NB4 (cell line): ENCODE results near the gene WDR88.

Experiments used
- DNase-seq: peaks from one replicate; pipeline ENCODE4 v3.0.0; 2010; ENCODE audit warnings: low read depth
- H3K4me3 ChIP-seq: one replicate; pipeline ENCODE4 v1.5.1; 2011; ENCODE audit warnings: mild to moderate bottlenecking, low read depth, low read length, moderate library complexity
- MYC ChIP-seq: IDR thresholded peaks from 2 replicates; pipeline ENCODE4 v1.6.1; 2011; ENCODE audit warnings: low read depth, low read length
- POLR2A ChIP-seq: IDR thresholded peaks from 2 replicates; pipeline ENCODE4 v1.6.1; 2011; ENCODE audit warnings: mild to moderate bottlenecking; ENCODE audit not compliant: insufficient read length; ENCODE audit errors: extremely low read depth
- TF ChIP-seq, protein P1 (sequence below): IDR thresholded peaks from one replicate; pipeline ENCODE4 v1.5.1; 2012; ENCODE audit warnings: low read depth, low read length
- TF ChIP-seq, protein P2 (sequence below): IDR thresholded peaks from 2 replicates; pipeline ENCODE4 v1.6.1; 2011; ENCODE audit warnings: low read depth, low read length

The WDR88 gene

GRCh38 chr19:33201473-33201872 lies 69.6 kb downstream of the WDR88 start:
- DNase-seq = no peak
- no peak for TF ChIP-seq MYC
- no peak for TF ChIP-seq POLR2A
- TF ChIP-seq, protein P1, sequence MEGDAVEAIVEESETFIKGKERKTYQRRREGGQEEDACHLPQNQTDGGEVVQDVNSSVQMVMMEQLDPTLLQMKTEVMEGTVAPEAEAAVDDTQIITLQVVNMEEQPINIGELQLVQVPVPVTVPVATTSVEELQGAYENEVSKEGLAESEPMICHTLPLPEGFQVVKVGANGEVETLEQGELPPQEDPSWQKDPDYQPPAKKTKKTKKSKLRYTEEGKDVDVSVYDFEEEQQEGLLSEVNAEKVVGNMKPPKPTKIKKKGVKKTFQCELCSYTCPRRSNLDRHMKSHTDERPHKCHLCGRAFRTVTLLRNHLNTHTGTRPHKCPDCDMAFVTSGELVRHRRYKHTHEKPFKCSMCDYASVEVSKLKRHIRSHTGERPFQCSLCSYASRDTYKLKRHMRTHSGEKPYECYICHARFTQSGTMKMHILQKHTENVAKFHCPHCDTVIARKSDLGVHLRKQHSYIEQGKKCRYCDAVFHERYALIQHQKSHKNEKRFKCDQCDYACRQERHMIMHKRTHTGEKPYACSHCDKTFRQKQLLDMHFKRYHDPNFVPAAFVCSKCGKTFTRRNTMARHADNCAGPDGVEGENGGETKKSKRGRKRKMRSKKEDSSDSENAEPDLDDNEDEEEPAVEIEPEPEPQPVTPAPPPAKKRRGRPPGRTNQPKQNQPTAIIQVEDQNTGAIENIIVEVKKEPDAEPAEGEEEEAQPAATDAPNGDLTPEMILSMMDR = no peak
- TF ChIP-seq, protein P2, sequence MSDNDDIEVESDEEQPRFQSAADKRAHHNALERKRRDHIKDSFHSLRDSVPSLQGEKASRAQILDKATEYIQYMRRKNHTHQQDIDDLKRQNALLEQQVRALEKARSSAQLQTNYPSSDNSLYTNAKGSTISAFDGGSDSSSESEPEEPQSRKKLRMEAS = no peak

DNA sequence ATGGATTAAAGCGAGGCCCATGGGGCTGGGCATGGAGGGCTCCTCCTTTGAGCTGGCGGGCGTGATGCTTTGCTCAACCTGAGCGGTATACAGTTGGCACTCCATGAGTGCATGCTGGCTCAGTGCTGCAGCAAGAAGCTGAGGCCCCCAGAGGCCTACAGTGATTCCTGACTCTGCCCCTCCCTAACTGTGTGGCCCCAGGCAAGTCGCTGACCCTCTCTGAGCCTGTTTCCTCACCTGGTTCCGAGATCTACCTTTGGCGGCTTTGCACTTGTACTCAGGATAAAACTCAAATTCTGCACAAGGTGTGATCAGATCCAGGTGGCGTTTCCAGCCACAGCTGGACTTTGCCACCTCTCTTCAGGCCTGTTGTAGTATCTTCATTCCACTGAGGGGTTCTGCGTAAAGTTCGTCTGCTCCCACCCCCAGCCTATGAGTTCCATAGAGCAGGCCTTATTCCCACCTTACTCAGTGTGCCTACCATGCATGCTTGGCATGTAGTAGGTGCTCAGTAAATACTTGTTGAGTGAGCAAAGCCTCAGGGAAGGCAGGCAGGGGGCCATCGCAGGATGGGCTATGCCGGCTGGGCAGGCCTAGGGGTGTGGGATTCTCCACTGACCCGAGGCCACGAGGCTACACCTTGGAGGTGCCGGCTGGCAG lies 70.1 kb downstream of the WDR88 start:
- no peak for TF ChIP-seq MYC
- TF ChIP-seq, protein P2 = no peak
- no peak for TF ChIP-seq POLR2A
- TF ChIP-seq, protein P1 = no peak
- no peak for DNase-seq
- H3K4me3 ChIP-seq = no peak overlapping the region

More at GRCh38 chr19:33201473-33201872, 69.6 kb downstream of the WDR88 start:
- no peak overlapping the region for H3K4me3 ChIP-seq

DNA sequence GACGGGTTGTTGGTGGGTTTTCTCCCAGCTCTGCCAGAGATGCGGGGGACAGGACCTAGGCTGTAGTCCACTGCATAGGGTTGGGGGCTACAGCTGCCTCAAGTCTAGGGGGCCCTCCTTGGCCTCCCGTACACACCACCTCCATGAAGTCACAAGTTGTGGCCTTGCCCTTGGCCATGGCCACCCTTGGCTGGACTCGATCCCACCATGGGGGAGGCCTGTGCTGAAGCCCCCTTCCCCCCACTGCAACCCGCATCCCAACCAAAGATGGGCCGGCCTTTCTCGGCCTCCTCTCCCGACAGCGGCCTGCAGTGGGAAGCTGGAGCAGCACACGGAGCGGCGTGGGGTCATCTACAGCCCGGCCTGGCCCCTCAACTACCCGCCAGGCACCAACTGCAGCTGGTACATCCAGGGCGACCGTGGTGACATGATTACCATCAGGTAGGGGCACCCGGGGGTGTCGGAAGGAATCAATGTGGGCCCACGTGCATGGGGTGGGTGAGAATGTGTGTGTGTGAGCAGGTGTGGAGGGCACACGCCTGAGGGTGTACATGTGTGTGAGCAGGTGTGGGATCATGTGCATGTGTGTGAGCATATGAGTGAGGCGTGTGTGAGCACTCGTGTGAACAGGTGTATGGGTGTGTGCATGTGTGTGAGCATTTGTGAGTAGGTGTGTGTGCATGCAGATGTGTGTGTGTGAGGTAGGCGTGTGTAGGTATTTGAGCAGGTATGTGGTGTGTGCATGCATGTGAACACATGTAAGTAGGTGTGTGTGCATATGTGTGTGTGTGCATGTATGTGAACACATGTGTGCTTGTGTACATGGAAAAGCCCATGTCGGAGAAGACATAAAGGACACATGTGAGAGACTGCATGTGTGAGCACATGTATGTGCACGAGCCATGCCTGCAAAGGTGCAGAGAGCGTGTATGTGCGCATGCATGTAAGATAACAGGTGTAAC lies 70.9 kb downstream of the WDR88 start:
- DNase-seq = no peak
- H3K4me3 ChIP-seq = no peak overlapping the region
- TF ChIP-seq, protein P1 = no peak
- no peak for TF ChIP-seq POLR2A
- TF ChIP-seq MYC = no peak
- TF ChIP-seq, protein P2 = no peak

GRCh38 chr19:33203529-33203928 lies 71.6 kb downstream of the WDR88 start:
- H3K4me3 ChIP-seq = no peak overlapping the region
- TF ChIP-seq, protein P2 = no peak
- TF ChIP-seq MYC = no peak
- TF ChIP-seq, protein P1 = no peak
- TF ChIP-seq POLR2A = no peak
- no peak for DNase-seq

DNA sequence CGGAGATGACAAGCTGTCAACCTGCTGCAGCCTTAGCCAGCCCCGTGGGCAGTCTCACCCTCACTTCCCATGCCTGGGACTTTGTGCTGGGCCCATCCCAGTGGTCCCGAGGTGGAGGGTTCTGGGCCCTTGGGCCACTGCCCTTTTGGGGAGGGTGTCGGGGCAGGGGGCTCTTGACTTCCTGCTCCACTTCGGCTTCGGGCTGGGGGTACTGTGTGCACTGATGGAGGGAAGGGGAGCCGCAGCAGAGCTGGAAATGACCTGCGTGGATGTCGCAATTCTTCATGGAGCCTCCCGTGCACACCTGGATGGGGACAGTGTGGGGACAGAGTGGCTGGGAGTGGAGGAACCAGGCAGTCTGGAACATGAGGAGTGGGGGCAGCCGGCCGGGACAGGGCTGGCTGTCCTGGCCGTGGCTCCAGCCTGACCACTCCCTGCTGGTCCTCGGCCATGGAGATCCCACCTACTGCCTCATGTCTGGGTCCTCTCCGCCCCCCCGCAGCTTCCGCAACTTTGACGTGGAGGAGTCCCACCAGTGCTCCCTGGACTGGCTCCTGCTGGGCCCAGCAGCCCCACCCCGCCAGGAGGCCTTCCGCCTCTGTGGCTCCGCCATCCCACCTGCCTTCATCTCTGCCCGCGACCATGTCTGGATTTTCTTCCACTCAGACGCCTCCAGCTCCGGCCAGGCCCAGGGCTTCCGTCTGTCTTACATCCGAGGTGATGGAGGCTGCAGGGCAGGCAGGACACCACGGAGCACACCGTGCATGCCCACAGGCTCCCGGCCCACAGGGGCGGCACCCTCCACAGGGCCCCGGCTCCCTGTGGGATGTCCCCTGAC lies 72.4 kb downstream of the WDR88 start:
- DNase-seq = no peak
- TF ChIP-seq MYC (no peak), POLR2A (no peak)
- TF ChIP-seq, protein P2 = no peak
- TF ChIP-seq, protein P1 = no peak
- H3K4me3 ChIP-seq = no peak overlapping the region
